Fibroblast of lung (primary cell): Measurements from ENCODE around the gene ADGRA3.

Source experiments
- EZH2 ChIP-seq: IDR thresholded peaks from 2 replicates; pipeline ENCODE4 v1.5.1; 2012; ENCODE audit warnings: low read length, control low read depth, mild to moderate bottlenecking; ENCODE audit errors: missing control alignments
- TF ChIP-seq, protein P1 (sequence below), 2 donors: IDR thresholded peaks in 1 of 2; conservative IDR thresholded peaks in 1 of 2; 1 replicate in 1 of 2; 2 replicates in 1 of 2; pipeline ENCODE4 v1.5.1; 2011 to 2012; ENCODE audit warnings: low read length in 2 of 2, control low read depth in 1 of 2, inconsistent platforms in 1 of 2, low read depth in 1 of 2, mild to moderate bottlenecking in 1 of 2

DNA sequence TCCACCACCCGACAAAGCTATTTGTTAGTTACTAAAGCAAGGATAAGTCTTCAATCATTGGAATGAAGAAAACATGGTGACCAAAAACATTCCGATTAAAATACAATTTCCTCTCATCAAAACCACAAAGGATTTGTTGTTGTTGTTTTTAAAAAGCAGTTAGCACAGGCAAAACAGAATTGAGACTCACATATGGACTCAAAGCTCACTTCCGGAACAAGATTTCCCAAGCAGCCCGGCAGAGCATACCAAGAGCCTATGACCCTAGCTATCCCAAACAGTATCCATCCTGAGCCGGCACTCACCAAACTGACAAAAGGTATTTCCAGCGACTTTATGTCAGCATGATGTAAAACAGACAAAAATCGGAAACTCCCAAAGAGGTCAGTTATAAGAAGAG, 39.9 kb downstream of the ADGRA3 start:
- TF ChIP-seq EZH2, result no peak
- TF ChIP-seq, protein P1, sequence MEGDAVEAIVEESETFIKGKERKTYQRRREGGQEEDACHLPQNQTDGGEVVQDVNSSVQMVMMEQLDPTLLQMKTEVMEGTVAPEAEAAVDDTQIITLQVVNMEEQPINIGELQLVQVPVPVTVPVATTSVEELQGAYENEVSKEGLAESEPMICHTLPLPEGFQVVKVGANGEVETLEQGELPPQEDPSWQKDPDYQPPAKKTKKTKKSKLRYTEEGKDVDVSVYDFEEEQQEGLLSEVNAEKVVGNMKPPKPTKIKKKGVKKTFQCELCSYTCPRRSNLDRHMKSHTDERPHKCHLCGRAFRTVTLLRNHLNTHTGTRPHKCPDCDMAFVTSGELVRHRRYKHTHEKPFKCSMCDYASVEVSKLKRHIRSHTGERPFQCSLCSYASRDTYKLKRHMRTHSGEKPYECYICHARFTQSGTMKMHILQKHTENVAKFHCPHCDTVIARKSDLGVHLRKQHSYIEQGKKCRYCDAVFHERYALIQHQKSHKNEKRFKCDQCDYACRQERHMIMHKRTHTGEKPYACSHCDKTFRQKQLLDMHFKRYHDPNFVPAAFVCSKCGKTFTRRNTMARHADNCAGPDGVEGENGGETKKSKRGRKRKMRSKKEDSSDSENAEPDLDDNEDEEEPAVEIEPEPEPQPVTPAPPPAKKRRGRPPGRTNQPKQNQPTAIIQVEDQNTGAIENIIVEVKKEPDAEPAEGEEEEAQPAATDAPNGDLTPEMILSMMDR (conservative IDR thresholded peaks at IDR 0.05 in 1 of 2, IDR thresholded peaks at IDR 0.05 in 1 of 2; ENCODE audit: low read depth in 1 of 2, low read length in 2 of 2), result no peak
